SK-N-SH (cell line): Measurements from ENCODE around the gene GOLGA6A. TPM values are rescaled to one million over a fixed set of nuclear protein-coding genes. Genes with fewer than 3 reads are reported as not detected.

Experiments used
- CTCF ChIA-PET: fragments of 300-600, 350-600 bp; formaldehyde crosslinking; extraction: SDS; loops from one replicate; lab custom pipeline; 2021; lab: Yijun Ruan, JAX
- POLR2A ChIA-PET: fragments of 350-600 bp; sonication (Branson Sonifier 250); formaldehyde crosslinking; extraction: SDS; loops from one replicate; lab custom pipeline; 2020; ENCODE audit warnings: antibody characterized with exemption, inconsistent platforms; lab: Yijun Ruan, JAX
- DNase-seq: peaks from one replicate; pipeline ENCODE4 v3.0.0; 2012
- H2AFZ ChIP-seq: fragments of 200-600 bp; sonication (generic); 2 replicates; pipeline ENCODE4 v1.8.1; 2016; ENCODE audit warnings: antibody characterized with exemption, mild to moderate bottlenecking, low read depth
- H3F3A ChIP-seq: fragments of 200-600 bp; sonication (generic); replicated peaks from 2 replicates; pipeline ENCODE3; 2016; ENCODE audit warnings: antibody characterized with exemption, mild to moderate bottlenecking; ENCODE audit not compliant: insufficient read depth
- H3K27ac ChIP-seq, 2 experiments: fragments of 200-500 bp in 1 of 2; fragments of 200-600 bp in 1 of 2; sonication (Bioruptor generic) in 1 of 2; sonication (generic), shearing (Covaris generic) in 1 of 2; 2 replicates each; pipeline versions ENCODE4 v1.5.1 to v1.6.1; 2014 to 2016; ENCODE audit warnings: low read depth in 2 of 2, inconsistent platforms in 1 of 2, low read length in 1 of 2, mild to moderate bottlenecking in 1 of 2, mixed read lengths in 1 of 2
- H3K27me3 ChIP-seq: fragments of 200-600 bp; sonication (generic), shearing (Covaris generic); 2 replicates; pipeline ENCODE4 v1.6.1; 2016; ENCODE audit warnings: mixed run types; ENCODE audit not compliant: insufficient read depth
- H3K36me3 ChIP-seq, 2 experiments: fragments of 200-500 bp in 1 of 2; fragments of 200-600 bp in 1 of 2; sonication (Bioruptor generic) in 1 of 2; sonication (generic) in 1 of 2; replicated peaks in 1 of 2; 2 replicates each; pipeline versions ENCODE3 to v1.5.1; 2014 to 2016; ENCODE audit warnings: low read length in 1 of 2, mild to moderate bottlenecking in 1 of 2; ENCODE audit not compliant: insufficient read depth in 2 of 2, control insufficient read depth in 1 of 2
- H3K4me1 ChIP-seq, 2 experiments: fragments of 200-500 bp in 1 of 2; fragments of 200-600 bp in 1 of 2; sonication (Bioruptor generic) in 1 of 2; sonication (generic), shearing (Covaris generic) in 1 of 2; 2 replicates each; pipeline versions ENCODE4 v1.5.1 to v1.6.1; 2014 to 2016; ENCODE audit warnings: low read depth in 1 of 2, low read length in 1 of 2, mixed run types in 1 of 2; ENCODE audit not compliant: insufficient read depth in 2 of 2, control insufficient read depth in 1 of 2
- H3K4me2 ChIP-seq: fragments of 200-600 bp; sonication (generic), shearing (Covaris generic); 2 replicates; pipeline ENCODE4 v1.6.1; 2017; ENCODE audit warnings: mixed run types
- H3K4me3 ChIP-seq, 2 experiments: fragments of 200-500 bp in 1 of 2; fragments of 200-600 bp in 1 of 2; sonication (Bioruptor generic) in 1 of 2; sonication (generic), shearing (Covaris generic) in 1 of 2; 2 replicates each; pipeline versions ENCODE4 v1.5.1 to v1.8.1; 2014 to 2016; ENCODE audit warnings: low read depth in 2 of 2, inconsistent platforms in 1 of 2, low read length in 1 of 2, mild to moderate bottlenecking in 1 of 2, mixed read lengths in 1 of 2, moderate library complexity in 1 of 2
- H3K79me2 ChIP-seq: fragments of 200-600 bp; sonication (generic); 2 replicates; pipeline ENCODE4 v1.8.1; 2017; ENCODE audit warnings: mild to moderate bottlenecking; ENCODE audit not compliant: insufficient read depth
- H3K9ac ChIP-seq: fragments of 200-600 bp; sonication (generic); 2 replicates; pipeline ENCODE4 v1.6.1; 2017; ENCODE audit warnings: mixed run types
- H3K9me2 ChIP-seq: fragments of 200-600 bp; sonication (generic); 2 replicates; pipeline ENCODE4 v1.6.1; 2017; ENCODE audit warnings: mixed run types
- H3K9me3 ChIP-seq: fragments of 200-600 bp; sonication (generic); 2 replicates; pipeline ENCODE4 v1.6.1; 2017; ENCODE audit warnings: mixed run types, mild to moderate bottlenecking, moderate library complexity
- H4K20me1 ChIP-seq: fragments of 200-600 bp; sonication (generic); 2 replicates; pipeline ENCODE4 v1.6.1; 2017; ENCODE audit warnings: mild to moderate bottlenecking, mixed run types; ENCODE audit not compliant: insufficient read depth
- ELF1 ChIP-seq: IDR thresholded peaks from 2 replicates; pipeline ENCODE4 v1.4.0; 2012
- EP300 ChIP-seq, 2 experiments: IDR thresholded peaks; 2 replicates each; pipeline versions ENCODE4 v1.4.0 to v1.6.1; 2012; ENCODE audit warnings: borderline replicate concordance in 1 of 2, low read depth in 1 of 2, low read length in 1 of 2
- GABPA ChIP-seq: IDR thresholded peaks from 2 replicates; pipeline ENCODE4 v1.4.0; 2012; ENCODE audit warnings: low read depth, mild to moderate bottlenecking
- NFIC ChIP-seq: IDR thresholded peaks from 2 replicates; pipeline ENCODE4 v1.4.0; 2012; ENCODE audit warnings: borderline replicate concordance
- NRF1 ChIP-seq: IDR thresholded peaks from 2 replicates; pipeline ENCODE4 v1.6.1; 2012; ENCODE audit warnings: low read depth, mild to moderate bottlenecking, low read length
- POLR2AphosphoS5 ChIP-seq: IDR thresholded peaks from 2 replicates; pipeline ENCODE4 v1.6.1; 2012; ENCODE audit warnings: low read depth, low read length
- RFX5 ChIP-seq: IDR thresholded peaks from 2 replicates; pipeline ENCODE4 v1.6.1; 2012; ENCODE audit warnings: mild to moderate bottlenecking, improper control_type of control experiment, low read length
- SMC3 ChIP-seq: IDR thresholded peaks from 2 replicates; pipeline ENCODE4 v1.6.1; 2012; ENCODE audit warnings: low read depth, low read length, improper control_type of control experiment
- TEAD4 ChIP-seq: IDR thresholded peaks from 2 replicates; pipeline ENCODE4 v1.4.0; 2012; ENCODE audit warnings: mild to moderate bottlenecking, borderline replicate concordance; ENCODE audit not compliant: insufficient read depth
- WGBS: methylation state at CpG from one replicate; pipeline ENCODE4 v1.1.6; 2017; ENCODE audit warnings: low lambda C conversion rate; 5-methylcytosine and 5-hydroxymethylcytosine counted together
- polyA plus RNA-seq, 3 experiments: library from polyadenylated mRNA; depleted of rRNA; stranded (reverse); fragments of >200 nt; gene quantifications; 2 replicates each; pipeline ENCODE4 v1.2.3, GENCODE V29; 2012
- TF ChIP-seq, protein P1 (sequence below): fragments of 200-600 bp; sonication (generic); IDR thresholded peaks from 2 replicates; pipeline ENCODE4 v1.6.1; 2017; ENCODE audit warnings: antibody characterized with exemption, mild to moderate bottlenecking, moderate library complexity
- TF ChIP-seq, protein P2 (sequence below): IDR thresholded peaks from 2 replicates; pipeline ENCODE4 v1.6.1; 2012; ENCODE audit warnings: mild to moderate bottlenecking, low read depth, low read length, moderate library complexity
- TF ChIP-seq, protein P3 (sequence below): fragments of 150-350 bp; IDR thresholded peaks from 2 replicates; pipeline ENCODE4 v1.6.1; 2017; ENCODE audit warnings: antibody characterized with exemption, low read length, low read depth, borderline replicate concordance

The GOLGA6A gene
- polyA plus RNA-seq, 1 of the 3 experiments (the other 2 are of a cell fraction): not detected

DNA sequence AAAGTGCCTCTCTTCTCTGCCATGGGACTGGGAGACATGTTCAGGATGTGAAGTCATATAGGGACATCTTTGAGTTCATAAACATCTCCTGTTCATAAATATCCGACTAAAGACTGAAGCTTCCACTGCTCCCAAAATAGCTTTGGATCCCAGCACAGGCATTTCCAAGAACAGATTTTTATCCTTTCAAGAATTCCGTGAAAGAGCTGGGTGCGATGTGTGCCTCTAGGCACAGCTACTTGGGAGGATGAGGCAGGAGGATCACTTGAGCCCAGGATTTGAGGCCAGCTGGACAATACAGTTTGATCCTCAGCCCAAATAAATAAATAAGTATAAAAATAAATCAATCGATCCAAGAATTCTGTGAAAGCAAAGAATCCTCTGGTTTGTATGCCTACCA is 41.3 kb upstream of the GOLGA6A start:
- Histone ChIP-seq H3K4me3 (no peak overlapping the region), H3K4me1 (peaks cover 0 to 22% of the 10 kb centered on the region in 2 experiments; a peak in 1 of 4 replicates), H3K27me3 (peaks cover 12% of the 10 kb centered on the region), H3K36me3 (no peaks in the 10 kb centered on the region), H3K27ac (no peak overlapping the region), H4K20me1 (no peaks in the 10 kb centered on the region), H3K4me2 (no peak overlapping the region), H3K9ac (no peak overlapping the region), H2AFZ (no peak overlapping the region), H3K9me3 (no peaks in the 10 kb centered on the region), H3K9me2 (no peaks in the 10 kb centered on the region), H3F3A (no peaks in the 10 kb centered on the region), H3K79me2 (no peaks in the 10 kb centered on the region)
- TF ChIP-seq, protein P1, sequence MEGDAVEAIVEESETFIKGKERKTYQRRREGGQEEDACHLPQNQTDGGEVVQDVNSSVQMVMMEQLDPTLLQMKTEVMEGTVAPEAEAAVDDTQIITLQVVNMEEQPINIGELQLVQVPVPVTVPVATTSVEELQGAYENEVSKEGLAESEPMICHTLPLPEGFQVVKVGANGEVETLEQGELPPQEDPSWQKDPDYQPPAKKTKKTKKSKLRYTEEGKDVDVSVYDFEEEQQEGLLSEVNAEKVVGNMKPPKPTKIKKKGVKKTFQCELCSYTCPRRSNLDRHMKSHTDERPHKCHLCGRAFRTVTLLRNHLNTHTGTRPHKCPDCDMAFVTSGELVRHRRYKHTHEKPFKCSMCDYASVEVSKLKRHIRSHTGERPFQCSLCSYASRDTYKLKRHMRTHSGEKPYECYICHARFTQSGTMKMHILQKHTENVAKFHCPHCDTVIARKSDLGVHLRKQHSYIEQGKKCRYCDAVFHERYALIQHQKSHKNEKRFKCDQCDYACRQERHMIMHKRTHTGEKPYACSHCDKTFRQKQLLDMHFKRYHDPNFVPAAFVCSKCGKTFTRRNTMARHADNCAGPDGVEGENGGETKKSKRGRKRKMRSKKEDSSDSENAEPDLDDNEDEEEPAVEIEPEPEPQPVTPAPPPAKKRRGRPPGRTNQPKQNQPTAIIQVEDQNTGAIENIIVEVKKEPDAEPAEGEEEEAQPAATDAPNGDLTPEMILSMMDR: no peak
- TF ChIP-seq NFIC (no peak), SMC3 (no peak), EP300 (IDR thresholded peaks at IDR 0.05; ENCODE audit: borderline replicate concordance in 1 of 2, low read depth in 1 of 2, low read length in 1 of 2) (no peak), RFX5 (no peak), POLR2AphosphoS5 (no peak)
- TF ChIP-seq, protein P2, sequence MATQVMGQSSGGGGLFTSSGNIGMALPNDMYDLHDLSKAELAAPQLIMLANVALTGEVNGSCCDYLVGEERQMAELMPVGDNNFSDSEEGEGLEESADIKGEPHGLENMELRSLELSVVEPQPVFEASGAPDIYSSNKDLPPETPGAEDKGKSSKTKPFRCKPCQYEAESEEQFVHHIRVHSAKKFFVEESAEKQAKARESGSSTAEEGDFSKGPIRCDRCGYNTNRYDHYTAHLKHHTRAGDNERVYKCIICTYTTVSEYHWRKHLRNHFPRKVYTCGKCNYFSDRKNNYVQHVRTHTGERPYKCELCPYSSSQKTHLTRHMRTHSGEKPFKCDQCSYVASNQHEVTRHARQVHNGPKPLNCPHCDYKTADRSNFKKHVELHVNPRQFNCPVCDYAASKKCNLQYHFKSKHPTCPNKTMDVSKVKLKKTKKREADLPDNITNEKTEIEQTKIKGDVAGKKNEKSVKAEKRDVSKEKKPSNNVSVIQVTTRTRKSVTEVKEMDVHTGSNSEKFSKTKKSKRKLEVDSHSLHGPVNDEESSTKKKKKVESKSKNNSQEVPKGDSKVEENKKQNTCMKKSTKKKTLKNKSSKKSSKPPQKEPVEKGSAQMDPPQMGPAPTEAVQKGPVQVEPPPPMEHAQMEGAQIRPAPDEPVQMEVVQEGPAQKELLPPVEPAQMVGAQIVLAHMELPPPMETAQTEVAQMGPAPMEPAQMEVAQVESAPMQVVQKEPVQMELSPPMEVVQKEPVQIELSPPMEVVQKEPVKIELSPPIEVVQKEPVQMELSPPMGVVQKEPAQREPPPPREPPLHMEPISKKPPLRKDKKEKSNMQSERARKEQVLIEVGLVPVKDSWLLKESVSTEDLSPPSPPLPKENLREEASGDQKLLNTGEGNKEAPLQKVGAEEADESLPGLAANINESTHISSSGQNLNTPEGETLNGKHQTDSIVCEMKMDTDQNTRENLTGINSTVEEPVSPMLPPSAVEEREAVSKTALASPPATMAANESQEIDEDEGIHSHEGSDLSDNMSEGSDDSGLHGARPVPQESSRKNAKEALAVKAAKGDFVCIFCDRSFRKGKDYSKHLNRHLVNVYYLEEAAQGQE: no peak
- DNase-seq: no peak
- ChIA-PET CTCF (interaction anchor here (1.2 to 3.8 kb wide), 6 partner anchors 20 to 197 kb away, joined by 3 to 37 read pairs (median 6); no protein-coding TSS in a partner anchor), POLR2A (no interaction called here)
- WGBS: 76% methylated on average over 4 of the region's 4 CpGs

DNA sequence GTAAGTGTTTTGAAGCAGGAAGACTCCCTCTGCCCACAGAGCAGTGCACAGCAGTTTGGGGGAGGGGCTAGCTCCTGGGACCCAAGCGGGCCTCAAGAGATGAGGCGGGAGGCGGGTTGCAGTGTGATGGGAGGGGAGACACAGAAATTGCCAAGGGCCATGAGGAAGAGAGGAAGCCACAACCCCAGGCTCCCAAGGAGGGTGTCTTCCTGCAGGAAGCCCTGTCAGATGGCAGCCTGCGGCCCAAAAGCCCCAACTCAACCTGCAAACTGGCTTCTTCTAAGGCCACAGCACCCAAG is 40.7 kb upstream of the GOLGA6A start:
- 78% methylated on average over 3 of the region's 4 CpGs for WGBS
- H3K27me3 ChIP-seq: peaks cover 6% of the 10 kb centered on the region; the same call in 1 of the 2 replicates

More for the DNA sequence above, 40.7 kb upstream of the GOLGA6A start:
- Histone ChIP-seq H3K4me2 (no peak overlapping the region), H3K9me3 (no peaks in the 10 kb centered on the region), H4K20me1 (no peaks in the 10 kb centered on the region), H3F3A (no peaks in the 10 kb centered on the region), H3K36me3 (no peaks in the 10 kb centered on the region), H3K4me3 (no peak overlapping the region), H3K9me2 (no peaks in the 10 kb centered on the region), H3K79me2 (no peaks in the 10 kb centered on the region), H3K27ac (no peak overlapping the region), H3K9ac (no peak overlapping the region), H3K4me1 (peaks cover 0 to 22% of the 10 kb centered on the region in 2 experiments; a peak in 1 of 4 replicates), H2AFZ (no peak overlapping the region)
- ChIA-PET POLR2A (no interaction called here), CTCF (interaction anchor here (1.2 to 3.8 kb wide), 9 partner anchors 21 to 199 kb away, joined by 3 to 37 read pairs (median 5); no protein-coding TSS in a partner anchor)
- no peak for DNase-seq
- no peak for TF ChIP-seq TEAD4
- TF ChIP-seq GABPA: no peak
- TF ChIP-seq, protein P3, sequence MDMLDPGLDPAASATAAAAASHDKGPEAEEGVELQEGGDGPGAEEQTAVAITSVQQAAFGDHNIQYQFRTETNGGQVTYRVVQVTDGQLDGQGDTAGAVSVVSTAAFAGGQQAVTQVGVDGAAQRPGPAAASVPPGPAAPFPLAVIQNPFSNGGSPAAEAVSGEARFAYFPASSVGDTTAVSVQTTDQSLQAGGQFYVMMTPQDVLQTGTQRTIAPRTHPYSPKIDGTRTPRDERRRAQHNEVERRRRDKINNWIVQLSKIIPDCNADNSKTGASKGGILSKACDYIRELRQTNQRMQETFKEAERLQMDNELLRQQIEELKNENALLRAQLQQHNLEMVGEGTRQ: no peak
- no peak for TF ChIP-seq NRF1
- TF ChIP-seq SMC3: no peak
- TF ChIP-seq ELF1: no peak
